ENCODE results near the gene SDR42E1. TPM values are rescaled to one million over a fixed set of nuclear protein-coding genes. Genes with fewer than 3 reads are reported as not detected.

SDR42E1 gene
- total and polyA plus RNA-seq, 2 donors (not counting 3 experiments of a cell fraction or from before 2014, with no cell fraction given), result 0.08 TPM; not detected in 1

- BruUV-seq (replicated peaks), result no TSS peak
- DNase-seq (ENCODE audit: low read depth, low spot score), result no peak
- Histone ChIP-seq H3K9me1 (replicated peaks; ENCODE audit: control insufficient read depth, extremely low read depth, insufficient read depth, low read length) (no peaks in the 10 kb centered on the region), H3K79me2 (ENCODE audit: control insufficient read depth, insufficient read depth, low read length) (no peaks in the 10 kb centered on the region), H3K36me3 (ENCODE audit: control insufficient read depth in 2 of 2, extremely low read depth in 1 of 2, insufficient read depth in 2 of 2, low read length in 2 of 2) (no peaks in the 10 kb centered on the region), H4K20me1 (replicated peaks; ENCODE audit: control insufficient read depth, extremely low read depth, insufficient read depth, low read length) (no peaks in the 10 kb centered on the region), H3K27me3 (ENCODE audit: control insufficient read depth in 2 of 2, insufficient read depth in 2 of 2, low read length in 2 of 2) (peaks cover 0 to 2% of the 10 kb centered on the region in 2 experiments), H3K27ac (ENCODE audit: insufficient read depth, low read depth, low read length) (no peak overlapping the region), H3K4me2 (ENCODE audit: insufficient read depth, low read length) (no peak overlapping the region), H3K9me3 (replicated peaks; ENCODE audit: control insufficient read depth, insufficient read depth, low read length) (no peaks in the 10 kb centered on the region), H3K4me1 (ENCODE audit: control insufficient read depth, extremely low read depth, insufficient read depth, low read length) (no peaks in the 10 kb centered on the region), H3K9ac (replicated peaks; ENCODE audit: extremely low read depth, insufficient read depth, low read length) (no peak overlapping the region), H2AFZ (ENCODE audit: low read depth, low read length) (no peak overlapping the region), H3K4me3 (replicated peaks in 1 of 3; ENCODE audit: insufficient read depth in 1 of 3, low read depth in 1 of 3, low read length in 3 of 3) (no peak overlapping the region)
- TF ChIP-seq EZH2 (IDR thresholded peaks at IDR 0.05; ENCODE audit: borderline replicate concordance, low read depth, low read length, severe bottlenecking) (no peak), JUN (IDR thresholded peaks at IDR 0.05; ENCODE audit: borderline replicate concordance, insufficient read depth, insufficient read length, low read depth) (no peak), FOS (IDR thresholded peaks at IDR 0.05; ENCODE audit: borderline replicate concordance, insufficient read depth, low read length) (no peak), POLR2A (IDR thresholded peaks at IDR 0.05; ENCODE audit: low read depth, low read length) (no peak), POLR2AphosphoS5 (IDR thresholded peaks at IDR 0.05; ENCODE audit: insufficient read depth, low read depth, low read length) (no peak), GATA2 (IDR thresholded peaks at IDR 0.05; ENCODE audit: insufficient read depth, insufficient read length, low read depth, low read length) (no peak), MYC (IDR thresholded peaks at IDR 0.05; ENCODE audit: low read depth, low read length) (no peak), CTCF (IDR thresholded peaks at IDR 0.05; ENCODE audit: extremely low read depth in 1 of 2, insufficient read depth in 1 of 2, low read depth in 1 of 2, low read length in 2 of 2) (no peak)
- TF ChIP-seq, protein P1, sequence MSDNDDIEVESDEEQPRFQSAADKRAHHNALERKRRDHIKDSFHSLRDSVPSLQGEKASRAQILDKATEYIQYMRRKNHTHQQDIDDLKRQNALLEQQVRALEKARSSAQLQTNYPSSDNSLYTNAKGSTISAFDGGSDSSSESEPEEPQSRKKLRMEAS (IDR thresholded peaks at IDR 0.05; ENCODE audit: insufficient read depth, insufficient read length), result no peak
- FAIRE-seq, result no peak
- dilution Hi-C loops (cut with MboI; ENCODE audit: extremely low pct_ligation_motif_present, low sequenced_read_pairs), result no loop called here
- intact Hi-C loops (cut with micrococcal nuclease), result no loop called here
- POLR2A ChIA-PET, result no interaction called here
- CTCF ChIA-PET, result interaction anchor here (0.7 to 0.8 kb wide), 2 partner anchors 23 to 43 kb away, joined by 3 read pairs; no protein-coding TSS in a partner anchor
Observed at GRCh38 chr16:81973737-81974136, 37.5 kb downstream of the SDR42E1 start.
